Osteoblast (primary cell): ENCODE results near the gene OR51G1. TPM values are rescaled to one million over a fixed set of nuclear protein-coding genes. Genes with fewer than 3 reads are reported as not detected.
"Not testable (repeated sequence)": the region's sequence is repeated elsewhere in the genome, so short reads cannot be mapped to it uniquely, and the experiment has no call there.

Experiments used
- DNase-seq: peaks from one replicate; pipeline ENCODE4 v3.0.0; 2011; ENCODE audit warnings: low spot score, mixed read lengths; ENCODE audit not compliant: insufficient read length; ENCODE audit errors: missing footprints
- H2AFZ ChIP-seq: 2 replicates; pipeline ENCODE4 v1.6.0; 2011; ENCODE audit warnings: mild to moderate bottlenecking, low read length
- H3K27ac ChIP-seq: 2 replicates; pipeline ENCODE4 v1.5.1; 2011; ENCODE audit warnings: mild to moderate bottlenecking, low read depth, low read length, moderate library complexity
- H3K27me3 ChIP-seq: 2 replicates; pipeline ENCODE4 v1.6.0; 2012; ENCODE audit warnings: mild to moderate bottlenecking, control low read depth, inconsistent platforms, low read length, moderate library complexity; ENCODE audit not compliant: insufficient read depth
- H3K36me3 ChIP-seq: 2 replicates; pipeline ENCODE4 v1.5.1; 2011; ENCODE audit warnings: mild to moderate bottlenecking, low read length, control low read depth, moderate library complexity; ENCODE audit not compliant: insufficient read depth
- H3K4me1 ChIP-seq: 2 replicates; pipeline ENCODE4 v1.5.1; 2011; ENCODE audit warnings: mild to moderate bottlenecking, low read length, control low read depth, moderate library complexity; ENCODE audit not compliant: insufficient read depth
- H3K4me2 ChIP-seq: 2 replicates; pipeline ENCODE4 v1.6.0; 2011; ENCODE audit warnings: mild to moderate bottlenecking, low read length; ENCODE audit not compliant: insufficient read depth
- H3K4me3 ChIP-seq: fragments of 200-600 bp; sonication (generic); 3 replicates; pipeline ENCODE4 v1.5.1; 2012; ENCODE audit warnings: mild to moderate bottlenecking, low read length, inconsistent platforms; ENCODE audit not compliant: insufficient read depth
- H3K79me2 ChIP-seq: 2 replicates; pipeline ENCODE4 v1.6.0; 2012; ENCODE audit warnings: mild to moderate bottlenecking, low read length, control low read depth, inconsistent platforms; ENCODE audit not compliant: insufficient read depth
- H3K9me3 ChIP-seq: 2 replicates; pipeline ENCODE4 v1.5.1; 2011; ENCODE audit warnings: low read depth, low read length, control low read depth
- H4K20me1 ChIP-seq: 2 replicates; pipeline ENCODE4 v1.6.0; 2012; ENCODE audit warnings: mild to moderate bottlenecking, low read length, control low read depth; ENCODE audit not compliant: insufficient read depth
- CTCF ChIP-seq: IDR thresholded peaks from 2 replicates; pipeline ENCODE4 v1.5.1; 2011; ENCODE audit warnings: mild to moderate bottlenecking, low read depth, low read length, moderate library complexity; ENCODE audit errors: extremely low read depth
- total RNA-seq: library from RNA; depleted of rRNA; stranded (reverse); fragments of >200 nt; gene quantifications from 2 replicates; pipeline ENCODE4 v1.2.3, GENCODE V29; 2012

Gene OR51G1
- total RNA-seq, result not detected in 2 replicates

- H3K4me3 ChIP-seq, result no peak within 1 kb of the TSS
- no peaks in the 10 kb centered on the region for H3K27me3 ChIP-seq
- no peak within 1 kb of the TSS for H3K4me2 ChIP-seq
- H3K4me1 ChIP-seq, result no peaks in the 10 kb centered on the region
- no peak for TF ChIP-seq CTCF
- no peak within 1 kb of the TSS for H3K27ac ChIP-seq
- no peaks in the 10 kb centered on the region for H3K36me3 ChIP-seq
- H2AFZ ChIP-seq, result no peak within 1 kb of the TSS
- H3K9me3 ChIP-seq, result no peaks in the 10 kb centered on the region
- no peak for DNase-seq
- no peaks in the 10 kb centered on the region for H3K79me2 ChIP-seq
- H4K20me1 ChIP-seq, result no peaks in the 10 kb centered on the region
These were observed at the start of gene OR51G1 for GRCh38 chr11:4924239-4924638. Gene OR51G1, minus strand, starts transcription at chr11:4924339. Its CDS starts 0 bp downstream, at chr11:4924339.

GRCh38 chr11:4962816-4963215 lies 38.7 kb upstream of the OR51G1 start:
- Histone ChIP-seq H2AFZ (no peak overlapping the region), H3K27ac (no peak overlapping the region), H4K20me1 (no peaks in the 10 kb centered on the region), H3K36me3 (no peaks in the 10 kb centered on the region), H3K79me2 (no peaks in the 10 kb centered on the region), H3K4me2 (no peak overlapping the region), H3K9me3 (no peaks in the 10 kb centered on the region), H3K4me3 (no peak overlapping the region), H3K4me1 (no peaks in the 10 kb centered on the region), H3K27me3 (no peaks in the 10 kb centered on the region)
- no peak for DNase-seq
- TF ChIP-seq CTCF, result no peak

GRCh38 chr11:4960877-4961276 lies 36.7 kb upstream of the OR51G1 start:
- Histone ChIP-seq H2AFZ (no peak overlapping the region), H3K4me1 (no peaks in the 10 kb centered on the region), H3K27me3 (no peaks in the 10 kb centered on the region), H3K36me3 (no peaks in the 10 kb centered on the region), H3K4me3 (no peak overlapping the region), H3K79me2 (no peaks in the 10 kb centered on the region), H3K27ac (no peak overlapping the region), H3K9me3 (no peaks in the 10 kb centered on the region), H4K20me1 (no peaks in the 10 kb centered on the region), H3K4me2 (no peak overlapping the region)
- TF ChIP-seq CTCF, result no peak
- no peak for DNase-seq

GRCh38 chr11:4957396-4957795 lies 33.3 kb upstream of the OR51G1 start:
- H2AFZ ChIP-seq, result no peak overlapping the region
- no peaks in the 10 kb centered on the region for H3K27me3 ChIP-seq
- no peaks in the 10 kb centered on the region for H3K79me2 ChIP-seq
- no peak overlapping the region for H3K27ac ChIP-seq
- TF ChIP-seq CTCF, result no peak
- no peaks in the 10 kb centered on the region for H3K36me3 ChIP-seq
- no peak overlapping the region for H3K4me3 ChIP-seq
- no peak overlapping the region for H3K4me2 ChIP-seq
- no peaks in the 10 kb centered on the region for H3K9me3 ChIP-seq
- no peaks in the 10 kb centered on the region for H4K20me1 ChIP-seq
- no peak for DNase-seq
- no peaks in the 10 kb centered on the region for H3K4me1 ChIP-seq

GRCh38 chr11:4955613-4956012 lies 31.5 kb upstream of the OR51G1 start, which contains the start of gene OR51A2:
Gene OR51A2, minus strand, starts transcription at chr11:4955713. Its CDS starts 0 bp downstream, at chr11:4955713.
- not testable (repeated sequence) for H2AFZ ChIP-seq, H3K9me3 ChIP-seq, H3K4me3 ChIP-seq, H3K36me3 ChIP-seq, H4K20me1 ChIP-seq, DNase-seq, H3K4me1 ChIP-seq, H3K4me2 ChIP-seq, H3K27ac ChIP-seq, H3K27me3 ChIP-seq, H3K79me2 ChIP-seq
